IMR-90 (cell line): ENCODE data around the gene RP2.

Experiments
- BHLHE40 ChIP-seq: fragments of 150-350 bp; IDR thresholded peaks from 2 replicates; pipeline ENCODE4 v1.6.1; 2016; ENCODE audit warnings: mild to moderate bottlenecking, low read depth, low read length
- CEBPB ChIP-seq: IDR thresholded peaks from 2 replicates; pipeline ENCODE4 v1.6.1; 2012; ENCODE audit warnings: low read depth, low read length, improper control_type of control experiment
- CTCF ChIP-seq: conservative IDR thresholded peaks from 2 replicates; pipeline ENCODE4 v1.5.1; 2012; ENCODE audit warnings: mild to moderate bottlenecking, low read depth, low read length, improper control_type of control experiment
- NFE2L2 ChIP-seq: fragments of 150-350 bp; IDR thresholded peaks from 2 replicates; pipeline ENCODE4 v1.6.1; 2016; ENCODE audit warnings: low read depth, mild to moderate bottlenecking, low read length
- POLR2A ChIP-seq: IDR thresholded peaks from 2 replicates; pipeline ENCODE4 v1.6.1; 2012; ENCODE audit warnings: mild to moderate bottlenecking, low read depth, low read length
- RAD21 ChIP-seq: IDR thresholded peaks from 2 replicates; pipeline ENCODE4 v1.6.1; 2012; ENCODE audit warnings: low read length, improper control_type of control experiment
- RFX5 ChIP-seq: IDR thresholded peaks from 2 replicates; pipeline ENCODE4 v1.8.0; 2012; ENCODE audit warnings: low read depth, mild to moderate bottlenecking, low read length, moderate library complexity
- SMC3 ChIP-seq: fragments of 150-350 bp; IDR thresholded peaks from 2 replicates; pipeline ENCODE4 v1.6.1; 2016; ENCODE audit warnings: low read depth, mild to moderate bottlenecking, antibody characterized with exemption, low read length, moderate library complexity
- USF2 ChIP-seq: fragments of 150-350 bp; IDR thresholded peaks from 2 replicates; pipeline ENCODE4 v1.6.1; 2017; ENCODE audit warnings: mild to moderate bottlenecking, antibody characterized with exemption, low read length, low read depth

DNA sequence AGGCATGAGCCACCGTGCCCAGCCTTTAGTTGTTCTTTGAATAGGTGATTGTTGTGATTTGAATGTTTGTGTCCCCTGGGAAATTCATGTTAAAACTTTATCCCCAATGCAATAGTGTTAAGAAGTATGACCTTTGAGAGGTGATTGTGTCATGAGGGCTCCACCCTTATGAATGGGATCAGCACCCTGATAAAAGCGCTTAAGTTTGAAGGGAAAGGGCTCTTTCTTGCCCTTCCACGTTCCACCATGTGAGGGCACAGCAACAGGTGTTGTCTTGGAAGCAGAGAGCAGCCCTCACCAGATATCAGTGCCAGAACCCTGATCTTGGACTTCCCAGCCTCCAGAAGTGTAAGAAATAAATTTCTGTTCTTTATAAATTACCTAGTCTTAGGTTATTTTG, 33.7 kb upstream of the RP2 start:
- TF ChIP-seq POLR2A (no peak), CTCF (peak; percentile 25; the same call in 1 of the 2 replicates), RAD21 (no peak; the same call in 1 of the 2 replicates), USF2 (no peak), BHLHE40 (no peak), CEBPB (no peak), NFE2L2 (no peak), SMC3 (peak; percentile 22; the same call in 1 of the 2 replicates), RFX5 (no peak)
